Suprapubic skin (tissue), 4 donors: ENCODE results near the gene CTTNBP2. TPM values are rescaled to one million over a fixed set of nuclear protein-coding genes. Genes with fewer than 3 reads are reported as not detected.

ENCODE experiments used
- DNase-seq, 2 donors: peaks; one replicate each; pipeline ENCODE4 v3.0.0-alpha.2; 2019; ENCODE audit warnings: low spot score in 2 of 2
- H3K27ac ChIP-seq: fragments of 200-600 bp; sonication (generic); one replicate; pipeline ENCODE4 v1.5.1; 2019
- H3K27me3 ChIP-seq: fragments of 200-600 bp; sonication (generic); one replicate; pipeline ENCODE4 v1.5.1; 2019
- H3K36me3 ChIP-seq: fragments of 200-600 bp; sonication (generic); one replicate; pipeline ENCODE4 v1.5.1; 2019
- H3K4me1 ChIP-seq: fragments of 200-600 bp; sonication (generic); one replicate; pipeline ENCODE4 v1.5.1; 2019
- H3K4me3 ChIP-seq: fragments of 200-600 bp; sonication (generic); one replicate; pipeline ENCODE4 v1.5.1; 2019; ENCODE audit warnings: mild to moderate bottlenecking
- H3K9me3 ChIP-seq: fragments of 200-600 bp; sonication (generic); one replicate; pipeline ENCODE4 v1.5.1; 2019
- CTCF ChIP-seq, 2 donors: fragments of 200-600 bp in 1 of 2; fragments of 450-650 bp in 1 of 2; sonication (generic) in 1 of 2; IDR thresholded peaks; one replicate each; pipeline ENCODE4 v1.5.1; 2016 to 2019; ENCODE audit warnings: antibody characterized with exemption in 2 of 2, mild to moderate bottlenecking in 1 of 2, moderate library complexity in 1 of 2
- EP300 ChIP-seq: sonication (generic); formaldehyde crosslinking; IDR thresholded peaks from one replicate; pipeline ENCODE4 v1.6.1; 2017; ENCODE audit warnings: antibody characterized with exemption
- POLR2A ChIP-seq, 2 donors: fragments of 450-650 bp; IDR thresholded peaks; one replicate each; pipeline ENCODE4 v1.6.1; 2017; ENCODE audit warnings: antibody characterized with exemption in 2 of 2, mild to moderate bottlenecking in 2 of 2, moderate library complexity in 2 of 2
- POLR2AphosphoS5 ChIP-seq, 3 donors: sonication (generic); formaldehyde crosslinking; IDR thresholded peaks; one replicate each; pipeline ENCODE4 v1.6.1; 2017; ENCODE audit warnings: antibody characterized with exemption in 3 of 3
- WGBS: methylation state at CpG from one replicate; pipeline ENCODE4 v1.1.5; 2018; 5-methylcytosine and 5-hydroxymethylcytosine counted together
- total RNA-seq, 4 donors: library from RNA; depleted of rRNA; stranded (reverse); fragments of >200 nt; gene quantifications; one replicate each; pipeline ENCODE4 v1.1.0, GENCODE V29; 2016

The CTTNBP2 gene
- total RNA-seq, 4 donors from 2014 or later: 2.2 to 8.9 (median 5.3) TPM

GRCh38 chr7:117830422-117830954, 42.8 kb downstream of the CTTNBP2 start:
- no peak overlapping the region for H3K4me3 ChIP-seq
- no peaks in the 10 kb centered on the region for H3K36me3 ChIP-seq
- no peak overlapping the region for H3K27ac ChIP-seq
- H3K27me3 ChIP-seq: no peaks in the 10 kb centered on the region
- H3K4me1 ChIP-seq: peaks cover 39% of the 10 kb centered on the region
- DNase-seq: no peak
- no peak for TF ChIP-seq POLR2A (IDR thresholded peaks at IDR 0.05)
- TF ChIP-seq CTCF (IDR thresholded peaks at IDR 0.05): no peak
- TF ChIP-seq POLR2AphosphoS5 (IDR thresholded peaks at IDR 0.05): no peak
- no peaks in the 10 kb centered on the region for H3K9me3 ChIP-seq
- 44% methylated on average over 5 of the region's 5 CpGs for WGBS

GRCh38 chr7:117829450-117830117, 43.7 kb downstream of the CTTNBP2 start:
- WGBS: 94% methylated on average over 1 of the region's 1 CpG
- H3K9me3 ChIP-seq: no peaks in the 10 kb centered on the region
- no peaks in the 10 kb centered on the region for H3K36me3 ChIP-seq
- no peak overlapping the region for H3K4me3 ChIP-seq
- no peaks in the 10 kb centered on the region for H3K27me3 ChIP-seq
- H3K27ac ChIP-seq: no peak overlapping the region
- DNase-seq: no peak
- no peak for TF ChIP-seq POLR2AphosphoS5 (IDR thresholded peaks at IDR 0.05)
- no peak for TF ChIP-seq POLR2A (IDR thresholded peaks at IDR 0.05)
- no peak for TF ChIP-seq CTCF (IDR thresholded peaks at IDR 0.05)
- TF ChIP-seq EP300: no peak
- H3K4me1 ChIP-seq: peaks cover 39% of the 10 kb centered on the region

GRCh38 chr7:117828825-117829224, 44.4 kb downstream of the CTTNBP2 start:
- no peak for DNase-seq
- Histone ChIP-seq H3K36me3 (no peaks in the 10 kb centered on the region), H3K9me3 (no peaks in the 10 kb centered on the region), H3K27me3 (no peaks in the 10 kb centered on the region), H3K4me1 (peaks cover 39% of the 10 kb centered on the region), H3K4me3 (no peak overlapping the region), H3K27ac (no peak overlapping the region)
- 64% methylated on average over 2 of the region's 2 CpGs for WGBS
- TF ChIP-seq EP300: no peak

- Histone ChIP-seq H3K27ac (no peak overlapping the region), H3K36me3 (no peaks in the 10 kb centered on the region), H3K4me1 (peaks cover 39% of the 10 kb centered on the region), H3K4me3 (no peak overlapping the region), H3K9me3 (no peaks in the 10 kb centered on the region), H3K27me3 (no peaks in the 10 kb centered on the region)
- WGBS: 47% methylated on average over 2 of the region's 2 CpGs
- TF ChIP-seq CTCF (IDR thresholded peaks at IDR 0.05) (no peak), EP300 (no peak), POLR2A (IDR thresholded peaks at IDR 0.05) (no peak), POLR2AphosphoS5 (IDR thresholded peaks at IDR 0.05) (no peak)
- no peak for DNase-seq
Measured at GRCh38 chr7:117827862-117828261, 45.4 kb downstream of the CTTNBP2 start.

GRCh38 chr7:117825132-117825531, 48.1 kb downstream of the CTTNBP2 start:
- H3K27me3 ChIP-seq: no peaks in the 10 kb centered on the region
- no peak overlapping the region for H3K27ac ChIP-seq
- DNase-seq: no peak
- H3K4me1 ChIP-seq: peaks cover 26% of the 10 kb centered on the region
- no peak overlapping the region for H3K4me3 ChIP-seq
- no peaks in the 10 kb centered on the region for H3K36me3 ChIP-seq
- WGBS: 84% methylated on average over 2 of the region's 2 CpGs
- TF ChIP-seq EP300: no peak
- TF ChIP-seq POLR2AphosphoS5 (IDR thresholded peaks at IDR 0.05): no peak
- no peak for TF ChIP-seq CTCF (IDR thresholded peaks at IDR 0.05)
- no peak for TF ChIP-seq POLR2A (IDR thresholded peaks at IDR 0.05)
- H3K9me3 ChIP-seq: no peaks in the 10 kb centered on the region
